Prostate gland (tissue), 2 donors: ENCODE measurements around the gene TBL1X. TPM values are rescaled to one million over a fixed set of nuclear protein-coding genes. Genes with fewer than 3 reads are reported as not detected.

Experiments used
- DNase-seq: peaks from one replicate; pipeline ENCODE4 v3.0.0-alpha.2; 2019; ENCODE audit warnings: low spot score
- H3K27ac ChIP-seq, 2 donors: fragments of 200-600 bp; sonication (generic); 2 replicates each; pipeline ENCODE4 v1.5.1; 2017 to 2019
- H3K27me3 ChIP-seq: fragments of 200-600 bp; sonication (generic); replicated peaks from 2 replicates; pipeline ENCODE4 v1.5.1; 2019; ENCODE audit not compliant: insufficient read depth
- H3K36me3 ChIP-seq, 2 donors: fragments of 200-600 bp; sonication (generic); 1 replicate in 1 of 2; 2 replicates in 1 of 2; pipeline versions ENCODE4 v1.5.1 to v1.8.1; 2017 to 2019
- H3K4me1 ChIP-seq: fragments of 200-600 bp; sonication (generic); replicated peaks from 2 replicates; pipeline ENCODE4 v1.5.1; 2019
- H3K4me3 ChIP-seq, 2 donors: fragments of 200-600 bp; sonication (generic); 2 replicates each; pipeline ENCODE4 v1.5.1; 2017 to 2019
- H3K9me3 ChIP-seq: fragments of 200-600 bp; sonication (generic); 2 replicates; pipeline ENCODE4 v1.5.1; 2017
- POLR2A ChIP-seq: fragments of 450-650 bp; IDR thresholded peaks from one replicate; pipeline ENCODE4 v1.6.1; 2016; ENCODE audit warnings: antibody characterized with exemption, mild to moderate bottlenecking
- POLR2AphosphoS5 ChIP-seq: sonication (generic); formaldehyde crosslinking; IDR thresholded peaks from one replicate; pipeline ENCODE4 v1.6.1; 2017; ENCODE audit warnings: antibody characterized with exemption
- WGBS: methylation state at CpG from one replicate; pipeline ENCODE4 v1.1.5; 2018; 5-methylcytosine and 5-hydroxymethylcytosine counted together
- intact Hi-C: fragments of 100-400 bp; cut with DNase I; formaldehyde crosslinking; loops from one replicate; pipeline ENCODE4 v1.14.2; 2022
- total RNA-seq, 2 donors: library from RNA; depleted of rRNA; stranded (reverse); fragments of >200 nt; gene quantifications; one replicate each; pipeline ENCODE4 v1.1.0, GENCODE V29; 2016
- TF ChIP-seq, protein P1 (sequence below), 4 experiments: fragments of 200-600 bp in 2 of 4; fragments of 450-650 bp in 2 of 4; sonication (generic) in 2 of 4; IDR thresholded peaks; 1 replicate in 3 of 4; 2 replicates in 1 of 4; pipeline ENCODE4 v1.5.1; 2016 to 2019; ENCODE audit warnings: antibody characterized with exemption in 4 of 4, mild to moderate bottlenecking in 2 of 4, moderate library complexity in 2 of 4

Gene TBL1X
- total RNA-seq, 2 donors from 2014 or later = 23.2 to 76.9 TPM

DNA sequence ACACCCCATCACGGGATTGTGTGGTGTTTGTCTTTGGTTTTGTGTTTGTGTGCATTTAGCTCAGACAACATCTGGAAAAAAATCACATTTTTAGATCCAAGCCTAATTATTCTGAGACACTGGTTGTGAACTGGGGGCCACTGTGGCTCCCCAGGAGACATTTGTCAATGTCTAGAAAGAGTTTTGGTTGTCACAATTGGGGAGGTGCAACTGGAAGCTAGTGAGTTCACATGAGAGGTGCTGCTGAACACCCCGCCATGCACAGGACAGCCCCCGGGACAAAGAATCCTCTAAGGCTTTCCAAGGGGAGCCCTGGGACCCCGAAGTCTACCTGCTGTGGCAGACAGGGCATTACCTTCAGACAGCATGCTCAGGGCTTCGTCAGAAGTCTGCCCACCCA, 274.3 kb downstream of the TBL1X start:
- TF ChIP-seq POLR2AphosphoS5 = no peak
- TF ChIP-seq, protein P1, sequence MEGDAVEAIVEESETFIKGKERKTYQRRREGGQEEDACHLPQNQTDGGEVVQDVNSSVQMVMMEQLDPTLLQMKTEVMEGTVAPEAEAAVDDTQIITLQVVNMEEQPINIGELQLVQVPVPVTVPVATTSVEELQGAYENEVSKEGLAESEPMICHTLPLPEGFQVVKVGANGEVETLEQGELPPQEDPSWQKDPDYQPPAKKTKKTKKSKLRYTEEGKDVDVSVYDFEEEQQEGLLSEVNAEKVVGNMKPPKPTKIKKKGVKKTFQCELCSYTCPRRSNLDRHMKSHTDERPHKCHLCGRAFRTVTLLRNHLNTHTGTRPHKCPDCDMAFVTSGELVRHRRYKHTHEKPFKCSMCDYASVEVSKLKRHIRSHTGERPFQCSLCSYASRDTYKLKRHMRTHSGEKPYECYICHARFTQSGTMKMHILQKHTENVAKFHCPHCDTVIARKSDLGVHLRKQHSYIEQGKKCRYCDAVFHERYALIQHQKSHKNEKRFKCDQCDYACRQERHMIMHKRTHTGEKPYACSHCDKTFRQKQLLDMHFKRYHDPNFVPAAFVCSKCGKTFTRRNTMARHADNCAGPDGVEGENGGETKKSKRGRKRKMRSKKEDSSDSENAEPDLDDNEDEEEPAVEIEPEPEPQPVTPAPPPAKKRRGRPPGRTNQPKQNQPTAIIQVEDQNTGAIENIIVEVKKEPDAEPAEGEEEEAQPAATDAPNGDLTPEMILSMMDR (IDR thresholded peaks at IDR 0.05) = no peak
- TF ChIP-seq POLR2A = no peak
- Histone ChIP-seq H3K36me3 (no peaks in the 10 kb centered on the region), H3K9me3 (no peaks in the 10 kb centered on the region), H3K27ac (no peak overlapping the region), H3K4me3 (no peak overlapping the region), H3K27me3 (no peaks in the 10 kb centered on the region), H3K4me1 (no peaks in the 10 kb centered on the region)
- WGBS = 95% methylated on average over 1 of the region's 5 CpGs
- no peak for DNase-seq
- intact Hi-C loops = no loop called here

DNA sequence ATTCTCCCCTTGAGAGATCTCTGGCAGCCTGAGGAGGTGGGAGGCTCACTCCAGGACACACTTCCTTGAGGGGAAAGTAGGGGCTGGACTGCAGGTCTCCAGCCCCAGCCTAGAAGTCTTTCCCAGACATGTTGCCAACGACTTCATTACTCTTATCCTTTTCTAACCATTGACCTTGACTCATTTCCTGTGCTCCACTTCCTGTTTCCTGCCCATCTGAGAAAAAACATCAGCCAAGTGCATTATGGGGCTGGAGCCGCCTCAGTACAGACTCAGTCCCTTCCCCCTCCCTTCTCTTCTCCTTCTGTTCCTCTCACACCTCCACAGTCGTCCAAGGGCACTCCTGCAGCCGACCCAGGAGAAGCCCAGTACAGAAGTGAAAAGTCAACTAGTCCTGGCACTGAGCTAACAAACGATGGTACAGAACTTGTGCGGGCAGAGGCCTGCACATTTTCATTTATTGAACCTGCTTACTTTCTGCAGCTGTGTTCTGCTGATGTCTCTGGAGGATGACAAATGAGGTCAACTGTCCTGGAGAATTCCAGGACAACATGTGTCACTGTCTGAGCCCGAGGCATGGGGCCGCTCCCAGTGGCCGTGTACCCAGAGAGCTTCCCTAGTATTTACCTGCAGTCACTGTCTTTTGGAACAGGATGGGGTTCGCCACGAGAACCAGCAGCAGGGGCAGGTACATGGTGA, 280.7 kb downstream of the TBL1X start:
- no peaks in the 10 kb centered on the region for H3K4me1 ChIP-seq
- H3K9me3 ChIP-seq = no peaks in the 10 kb centered on the region
- DNase-seq = no peak
- H3K4me3 ChIP-seq = no peak overlapping the region
- 68% methylated on average over 11 of the region's 11 CpGs for WGBS
- H3K36me3 ChIP-seq = no peaks in the 10 kb centered on the region
- TF ChIP-seq POLR2A (no peak), POLR2AphosphoS5 (no peak)
- no peaks in the 10 kb centered on the region for H3K27me3 ChIP-seq
- H3K27ac ChIP-seq = no peak overlapping the region
- intact Hi-C loops = no loop called here

DNA sequence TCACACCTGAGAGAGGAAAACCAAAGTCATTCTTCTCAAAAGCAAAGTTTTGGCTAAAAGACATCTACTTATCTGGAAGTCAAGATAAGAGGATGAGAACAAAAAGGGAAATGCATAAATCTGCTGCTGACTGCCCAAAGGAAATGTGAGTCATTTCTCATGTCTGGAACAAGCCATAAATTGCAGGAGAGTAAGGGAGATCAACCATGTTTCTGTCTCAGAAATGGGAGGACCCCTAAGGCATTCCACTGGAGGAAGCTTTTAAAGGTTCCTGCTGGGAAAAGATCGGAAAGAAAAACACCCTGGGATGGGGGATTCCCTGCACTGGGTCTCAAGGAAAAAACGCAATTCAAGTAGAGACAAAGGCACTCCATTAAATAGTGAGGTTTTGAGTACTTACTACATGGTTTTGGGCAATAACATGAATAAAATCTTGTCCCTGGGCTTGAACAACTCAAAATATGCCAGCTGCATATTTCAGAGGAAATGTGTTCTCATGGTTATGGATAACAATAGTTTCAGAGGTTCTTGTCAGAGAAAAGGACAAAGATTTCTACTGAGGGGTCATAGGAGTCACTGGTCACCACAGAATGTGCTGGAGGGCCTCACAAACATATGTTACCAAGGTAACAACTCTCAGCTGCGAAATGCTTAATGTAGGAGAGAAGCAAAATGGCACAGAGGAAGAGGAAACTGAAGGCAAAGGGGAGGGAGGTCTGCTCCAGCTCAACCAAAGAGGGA, 281.5 kb downstream of the TBL1X start:
- DNase-seq = no peak
- no peak overlapping the region for H3K27ac ChIP-seq
- H3K27me3 ChIP-seq = no peaks in the 10 kb centered on the region
- no peak overlapping the region for H3K4me3 ChIP-seq
- no peaks in the 10 kb centered on the region for H3K36me3 ChIP-seq
- intact Hi-C loops = no loop called here
- 57% methylated on average over 3 of the region's 3 CpGs for WGBS
- H3K9me3 ChIP-seq = no peaks in the 10 kb centered on the region
- TF ChIP-seq, protein P1 (IDR thresholded peaks at IDR 0.05) = no peak
- TF ChIP-seq POLR2AphosphoS5 = no peak
- TF ChIP-seq POLR2A = no peak
- H3K4me1 ChIP-seq = no peaks in the 10 kb centered on the region

GRCh38 chrX:9747644-9748043, 282.8 kb downstream of the TBL1X start:
- no peak for TF ChIP-seq POLR2A
- Histone ChIP-seq H3K27ac (no peak overlapping the region), H3K4me3 (no peak overlapping the region), H3K4me1 (no peaks in the 10 kb centered on the region), H3K27me3 (no peaks in the 10 kb centered on the region), H3K9me3 (no peaks in the 10 kb centered on the region), H3K36me3 (no peaks in the 10 kb centered on the region)
- intact Hi-C loops = no loop called here
- no peak for DNase-seq
- 82% methylated on average over 4 of the region's 4 CpGs for WGBS

DNA sequence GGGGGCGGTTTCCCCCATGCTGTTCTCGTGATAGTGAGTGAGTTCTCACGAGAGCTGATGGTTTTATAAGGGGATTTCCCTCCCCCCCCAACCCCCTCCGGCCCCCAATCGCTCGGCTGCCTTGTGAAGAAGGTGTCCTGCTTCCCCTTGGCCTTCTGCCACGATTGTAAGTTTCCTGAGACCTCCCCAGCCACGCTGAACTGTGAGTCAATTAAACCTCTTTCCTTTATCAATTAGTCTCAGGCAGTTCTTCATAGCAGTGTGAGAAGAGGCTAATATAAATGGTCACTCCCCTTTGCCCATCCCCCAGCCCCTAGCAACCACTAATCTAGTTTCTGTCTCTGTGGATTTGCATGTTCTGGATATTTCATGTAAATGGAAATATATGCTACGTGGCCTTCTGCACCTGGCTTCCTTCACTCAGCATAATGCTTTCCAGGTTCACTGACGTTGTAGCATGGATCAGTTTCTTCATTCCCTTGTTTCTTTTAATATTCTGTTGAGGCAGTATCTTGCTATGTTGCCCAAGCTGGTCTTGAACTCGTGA, 284.4 kb downstream of the TBL1X start:
- Histone ChIP-seq H3K36me3 (no peaks in the 10 kb centered on the region), H3K4me3 (no peak overlapping the region), H3K27ac (no peak overlapping the region), H3K4me1 (no peaks in the 10 kb centered on the region), H3K27me3 (no peaks in the 10 kb centered on the region), H3K9me3 (no peaks in the 10 kb centered on the region)
- no peak for DNase-seq
- TF ChIP-seq, protein P1 (IDR thresholded peaks at IDR 0.05) = no peak
- no peak for TF ChIP-seq POLR2A
- no peak for TF ChIP-seq POLR2AphosphoS5
- intact Hi-C loops = no loop called here
- WGBS = 52% methylated on average over 11 of the region's 11 CpGs
